ENCODE measurements around the gene UPK1A. TPM values are rescaled to one million over a fixed set of nuclear protein-coding genes. Genes with fewer than 3 reads are reported as not detected.

The UPK1A gene
- total RNA-seq, 3 donors from 2014 or later: not detected

DNA sequence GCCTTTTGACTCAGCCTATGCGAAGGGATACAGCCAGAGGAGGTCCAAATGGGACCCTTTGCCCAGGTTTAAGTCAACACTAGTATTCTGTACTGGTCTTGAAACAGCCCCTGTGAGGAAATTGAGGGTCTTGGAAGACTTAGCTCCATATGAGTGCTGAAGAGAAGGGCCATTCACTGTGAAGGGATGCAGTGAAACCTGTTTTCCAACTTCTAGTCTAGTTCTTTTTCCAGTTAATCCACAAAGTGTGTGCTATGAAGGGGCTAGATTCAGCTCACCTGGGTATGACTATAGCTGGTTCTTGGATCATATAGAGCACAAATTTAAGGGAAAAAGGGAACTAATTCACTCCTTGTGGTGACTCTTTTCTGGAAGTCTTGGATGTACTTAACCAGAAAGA is 42.1 kb downstream of the UPK1A start:
- H3K36me3 ChIP-seq: no peaks in the 10 kb centered on the region
- no peaks in the 10 kb centered on the region for H3K4me1 ChIP-seq
- H3K4me3 ChIP-seq: no peak overlapping the region
- no peak for DNase-seq (ENCODE audit: low spot score in 2 of 2)
- TF ChIP-seq, protein P1, sequence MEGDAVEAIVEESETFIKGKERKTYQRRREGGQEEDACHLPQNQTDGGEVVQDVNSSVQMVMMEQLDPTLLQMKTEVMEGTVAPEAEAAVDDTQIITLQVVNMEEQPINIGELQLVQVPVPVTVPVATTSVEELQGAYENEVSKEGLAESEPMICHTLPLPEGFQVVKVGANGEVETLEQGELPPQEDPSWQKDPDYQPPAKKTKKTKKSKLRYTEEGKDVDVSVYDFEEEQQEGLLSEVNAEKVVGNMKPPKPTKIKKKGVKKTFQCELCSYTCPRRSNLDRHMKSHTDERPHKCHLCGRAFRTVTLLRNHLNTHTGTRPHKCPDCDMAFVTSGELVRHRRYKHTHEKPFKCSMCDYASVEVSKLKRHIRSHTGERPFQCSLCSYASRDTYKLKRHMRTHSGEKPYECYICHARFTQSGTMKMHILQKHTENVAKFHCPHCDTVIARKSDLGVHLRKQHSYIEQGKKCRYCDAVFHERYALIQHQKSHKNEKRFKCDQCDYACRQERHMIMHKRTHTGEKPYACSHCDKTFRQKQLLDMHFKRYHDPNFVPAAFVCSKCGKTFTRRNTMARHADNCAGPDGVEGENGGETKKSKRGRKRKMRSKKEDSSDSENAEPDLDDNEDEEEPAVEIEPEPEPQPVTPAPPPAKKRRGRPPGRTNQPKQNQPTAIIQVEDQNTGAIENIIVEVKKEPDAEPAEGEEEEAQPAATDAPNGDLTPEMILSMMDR (IDR thresholded peaks at IDR 0.05): no peak
- no peak for TF ChIP-seq POLR2AphosphoS5 (IDR thresholded peaks at IDR 0.05)
- TF ChIP-seq POLR2A (IDR thresholded peaks at IDR 0.05): no peak
- no peaks in the 10 kb centered on the region for H3K9me3 ChIP-seq
- intact Hi-C loops (cut with DNase I; ENCODE audit: low total_unique reads): no loop called here
- no peak overlapping the region for H3K27ac ChIP-seq
- no peaks in the 10 kb centered on the region for H3K27me3 ChIP-seq

DNA sequence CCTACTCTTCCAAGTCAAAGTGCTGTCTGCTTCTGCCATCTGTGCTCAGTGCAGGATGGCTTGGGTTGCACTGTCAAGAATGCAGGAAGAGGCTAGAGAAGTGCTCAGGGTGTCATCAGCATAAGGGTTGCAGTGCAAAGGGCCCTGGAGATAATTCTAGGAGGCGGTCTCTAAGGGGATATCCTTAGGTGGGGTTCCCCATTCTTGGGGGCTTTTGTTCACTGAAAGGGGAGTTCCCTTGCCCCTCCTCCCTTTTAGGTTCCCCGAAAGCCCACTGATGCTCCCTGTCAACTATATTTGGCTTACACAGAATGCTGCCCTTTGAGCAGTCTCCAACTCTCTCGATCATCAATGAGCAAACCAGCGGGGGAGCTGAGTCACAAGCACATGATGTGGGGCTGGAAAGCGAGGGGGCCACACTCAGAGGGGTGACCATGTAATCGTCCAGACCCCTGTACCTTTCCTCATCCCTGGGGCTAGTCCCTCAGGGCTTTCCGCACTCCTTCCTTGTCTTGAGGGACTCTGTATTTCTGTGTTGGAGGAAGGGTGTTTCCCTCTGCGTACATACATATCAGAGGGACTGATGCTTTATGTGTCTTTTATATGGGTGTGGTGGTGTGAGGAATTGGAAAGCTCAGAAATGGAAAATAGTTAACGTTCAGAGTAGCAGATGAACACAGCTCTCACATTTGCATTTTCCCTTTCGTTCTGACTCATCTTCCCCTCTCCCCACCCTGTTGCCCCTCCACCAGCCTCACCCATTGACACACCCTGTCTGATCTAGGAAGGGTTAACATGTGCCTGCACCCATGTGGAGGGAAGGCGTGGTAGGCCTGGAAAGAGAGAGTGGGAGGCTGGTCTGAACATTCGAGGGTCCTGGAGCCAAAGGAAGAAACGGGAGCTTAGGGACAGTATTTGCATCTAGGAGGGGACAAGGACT is 44.7 kb downstream of the UPK1A start:
- no peaks in the 10 kb centered on the region for H3K9me3 ChIP-seq
- TF ChIP-seq, protein P1 (IDR thresholded peaks at IDR 0.05): no peak
- TF ChIP-seq POLR2A (IDR thresholded peaks at IDR 0.05) (no peak), POLR2AphosphoS5 (IDR thresholded peaks at IDR 0.05) (no peak)
- no peak overlapping the region for H3K4me3 ChIP-seq
- intact Hi-C loops (cut with DNase I; ENCODE audit: low total_unique reads): no loop called here
- no peak overlapping the region for H3K27ac ChIP-seq
- H3K36me3 ChIP-seq: no peaks in the 10 kb centered on the region
- no peak for DNase-seq (ENCODE audit: low spot score in 2 of 2)
- H3K27me3 ChIP-seq: no peaks in the 10 kb centered on the region
- peaks cover 7 to 8% of the 10 kb centered on the region in 2 donors for H3K4me1 ChIP-seq

DNA sequence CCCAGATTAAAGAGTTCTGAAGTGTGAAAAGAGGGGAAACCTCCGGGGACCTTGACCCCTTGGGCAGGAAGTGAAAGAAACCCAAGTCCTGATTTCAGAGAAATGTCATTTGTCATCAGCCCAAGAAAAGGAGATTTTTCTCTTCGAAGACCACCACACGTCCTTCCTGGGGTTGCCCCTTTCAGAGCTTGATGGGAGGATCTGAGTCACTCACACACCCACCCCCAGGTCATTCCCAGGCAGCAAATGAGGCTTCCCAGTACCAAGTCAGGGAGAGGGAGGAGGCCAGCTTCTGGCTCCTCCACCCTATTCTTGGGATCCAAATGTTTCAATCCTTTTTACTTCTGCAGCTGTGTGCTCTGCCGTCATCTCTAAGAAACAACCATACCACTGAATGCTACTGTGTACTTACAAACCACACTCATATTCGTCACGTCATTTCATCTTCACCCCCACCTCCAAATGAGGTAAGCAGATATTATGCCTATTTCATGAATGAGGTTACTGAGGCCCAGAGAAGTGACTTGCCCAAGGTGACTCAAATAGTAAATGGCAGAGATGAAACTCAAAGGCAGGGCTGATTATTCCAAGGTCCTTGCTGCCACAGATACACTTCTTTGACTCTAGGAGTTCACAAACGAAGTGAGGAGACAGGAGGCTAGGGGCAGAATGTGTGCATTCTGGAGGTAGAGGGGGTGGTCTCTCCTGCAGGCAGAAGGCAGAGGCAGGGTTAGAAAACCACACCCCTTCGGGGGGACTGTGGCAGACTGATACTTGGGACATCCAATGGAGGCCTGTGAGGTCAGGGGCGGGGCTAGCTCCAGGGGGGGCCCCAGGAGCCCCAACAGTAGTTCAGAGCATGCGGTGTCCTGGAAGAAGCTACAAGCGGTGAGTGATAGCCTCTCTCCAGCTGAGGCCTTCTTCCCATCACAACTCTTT is 46.5 kb downstream of the UPK1A start:
- Histone ChIP-seq H3K4me1 (peaks cover 8% of the 10 kb centered on the region in 2 donors), H3K9me3 (no peaks in the 10 kb centered on the region), H3K4me3 (no peak overlapping the region), H3K36me3 (no peaks in the 10 kb centered on the region), H3K27ac (no peak overlapping the region), H3K27me3 (no peaks in the 10 kb centered on the region)
- intact Hi-C loops (cut with DNase I; ENCODE audit: low total_unique reads): no loop called here
- DNase-seq (ENCODE audit: low spot score in 2 of 2): no peak
- TF ChIP-seq POLR2A (IDR thresholded peaks at IDR 0.05) (no peak), POLR2AphosphoS5 (IDR thresholded peaks at IDR 0.05) (no peak)
- TF ChIP-seq, protein P1 (IDR thresholded peaks at IDR 0.05): no peak

DNA sequence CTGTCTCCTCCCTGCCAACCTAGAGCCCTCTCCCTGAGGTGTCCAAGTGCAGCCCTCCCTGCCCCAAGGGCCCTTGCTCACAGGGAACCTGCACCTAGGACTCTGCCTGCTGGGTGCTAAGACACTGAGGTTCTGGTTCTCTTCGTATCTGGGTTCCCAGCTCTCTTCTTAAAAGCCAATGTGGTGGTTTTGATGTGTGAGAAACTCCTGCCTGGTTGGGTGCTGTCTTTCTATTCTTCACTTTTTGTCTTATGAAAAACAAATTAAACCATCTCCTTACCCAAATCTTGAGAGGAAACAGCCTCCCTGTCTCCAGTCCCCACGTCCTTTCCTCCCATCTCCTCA is 47.2 kb downstream of the UPK1A start:
- H3K4me3 ChIP-seq: no peak overlapping the region
- no peaks in the 10 kb centered on the region for H3K27me3 ChIP-seq
- DNase-seq (ENCODE audit: low spot score in 2 of 2): no peak
- no peaks in the 10 kb centered on the region for H3K36me3 ChIP-seq
- H3K4me1 ChIP-seq: peaks cover 8% of the 10 kb centered on the region in 2 donors
- intact Hi-C loops (cut with DNase I; ENCODE audit: low total_unique reads): no loop called here
- TF ChIP-seq, protein P1 (IDR thresholded peaks at IDR 0.05): no peak
- TF ChIP-seq POLR2AphosphoS5 (IDR thresholded peaks at IDR 0.05) (no peak), POLR2A (IDR thresholded peaks at IDR 0.05) (no peak)
- H3K9me3 ChIP-seq: no peaks in the 10 kb centered on the region
- H3K27ac ChIP-seq: no peak overlapping the region

All from breast epithelium (tissue), 4 donors.